ENCODE data around the gene C11orf42.
A peak's percentile ranks its signal among the peaks of the same experiment; 100 is the strongest.
"Not testable (repeated sequence)": the region's sequence is repeated elsewhere in the genome, so short reads cannot be mapped to it uniquely, and the experiment has no call there.

The C11orf42 gene

GRCh38 chr11:6224421-6224820 is 19.1 kb downstream of the C11orf42 start:
- DNase-seq, result no peak

GRCh38 chr11:6225024-6225423 is 19.7 kb downstream of the C11orf42 start:
- DNase-seq, result no peak

- DNase-seq, result no peak
Observed at GRCh38 chr11:6225896-6226295, 20.5 kb downstream of the C11orf42 start.

- DNase-seq, result no peak
Observed at GRCh38 chr11:6228520-6228919, 23.2 kb downstream of the C11orf42 start.

- no peak for DNase-seq
Observed at GRCh38 chr11:6229911-6230310, 24.6 kb downstream of the C11orf42 start.

- DNase-seq, result no peak
Observed at GRCh38 chr11:6232899-6233298, 27.5 kb downstream of the C11orf42 start.

- no peak for DNase-seq
Observed at GRCh38 chr11:6233984-6234386, 28.6 kb downstream of the C11orf42 start.

GRCh38 chr11:6234387-6235107 is 29.2 kb downstream of the C11orf42 start, which contains the start of gene FHIP1B:
FHIP1B (minus strand) TSS chr11:6234636; CDS start chr11:6224516, 10,120 bp downstream.
- peak; percentile 87 for DNase-seq

GRCh38 chr11:6237266-6237665 is 31.9 kb downstream of the C11orf42 start:
- DNase-seq, result no peak

GRCh38 chr11:6237761-6238302 is 32.5 kb downstream of the C11orf42 start:
- no peak for DNase-seq

GRCh38 chr11:6238902-6239301 is 33.5 kb downstream of the C11orf42 start, which contains the start of gene CNGA4:
CNGA4 (plus strand) TSS chr11:6239089; CDS start chr11:6239207, 118 bp downstream.
- no peak for DNase-seq

GRCh38 chr11:6240139-6240538 is 34.8 kb downstream of the C11orf42 start:
- DNase-seq, result no peak

GRCh38 chr11:6240781-6241180 is 35.4 kb downstream of the C11orf42 start:
- no peak for DNase-seq

GRCh38 chr11:6241316-6241715 is 36.0 kb downstream of the C11orf42 start:
- no peak for DNase-seq

GRCh38 chr11:6245536-6245935 is 40.2 kb downstream of the C11orf42 start:
- no peak for DNase-seq

GRCh38 chr11:6248248-6248647 is 42.9 kb downstream of the C11orf42 start:
- no peak for DNase-seq

GRCh38 chr11:6248897-6249296 is 43.5 kb downstream of the C11orf42 start:
- DNase-seq, result not testable (repeated sequence)

GRCh38 chr11:6249770-6250555 is 44.6 kb downstream of the C11orf42 start:
- no peak for DNase-seq

GRCh38 chr11:6251120-6251733 is 45.9 kb downstream of the C11orf42 start:
- DNase-seq, result no peak

- no peak for DNase-seq
Observed at GRCh38 chr11:6251990-6252473, 46.7 kb downstream of the C11orf42 start.

GRCh38 chr11:6253197-6253596 is 47.8 kb downstream of the C11orf42 start:
- DNase-seq, result no peak

- no peak for DNase-seq
Observed at GRCh38 chr11:6258141-6258540, 52.8 kb downstream of the C11orf42 start.

GRCh38 chr11:6258571-6259081 is 53.3 kb downstream of the C11orf42 start:
- no peak for DNase-seq

Measured in SHP77 treated with DMSO at 0.1 percent for 48 hours (cell line).